Measurements from ENCODE around the gene UGT1A8. TPM values are rescaled to one million over a fixed set of nuclear protein-coding genes. Genes with fewer than 3 reads are reported as not detected.
"Not testable (repeated sequence)": the region's sequence is repeated elsewhere in the genome, so short reads cannot be mapped to it uniquely, and the experiment has no call there.

The UGT1A8 gene
- total and polyA plus RNA-seq, 3 experiments from 2014 or later, result not detected

- H3K27ac Mint-ChIP-seq, result peak overlapping the region in 1 of 8 donors; percentile 59
- ChIA-PET POLR2A (no interaction called here), CTCF (no interaction called here)
- Histone ChIP-seq H3K9me3 (ENCODE audit: low read length) (no peaks in the 10 kb centered on the region), H3K36me3 (ENCODE audit: insufficient read depth, low read length) (no peaks in the 10 kb centered on the region), H3K4me1 (ENCODE audit: insufficient read depth, low read length) (no peaks in the 10 kb centered on the region), H3K27ac (ENCODE audit: low read depth, low read length) (no peak overlapping the region), H3K4me3 (ENCODE audit: low read length) (no peak overlapping the region), H3K27me3 (ENCODE audit: insufficient read depth, low read length, poor library complexity, severe bottlenecking) (no peaks in the 10 kb centered on the region)
- H3K4me3 Mint-ChIP-seq, result no peak overlapping the region
- no peaks in the 10 kb centered on the region for H3K36me3 Mint-ChIP-seq
- DNase-seq, result no peak
- H3K4me1 Mint-ChIP-seq, result no peaks in the 10 kb centered on the region
- peaks cover 11 to 44% of the 10 kb centered on the region in 2 donors for H3K27me3 Mint-ChIP-seq
- H3K9me3 Mint-ChIP-seq, result no peaks in the 10 kb centered on the region
Measured at GRCh38 chr2:233691443-233692433, 74.3 kb downstream of the UGT1A8 start.

GRCh38 chr2:233692648-233693047, 75.2 kb downstream of the UGT1A8 start, which contains the start of gene UGT1A6:
TSS of gene UGT1A6 (plus strand) at chr2:233692890. CDS start at chr2:233693005, 115 bp downstream.
- Mint-ChIP-seq H3K4me1 (no peaks in the 10 kb centered on the region), H3K27me3 (peaks cover 10 to 47% of the 10 kb centered on the region in 2 donors), H3K9me3 (no peaks in the 10 kb centered on the region), H3K4me3 (no peak within 1 kb of the TSS), H3K27ac (peak within 1 kb of the TSS in 1 of 8 donors; percentile 8), H3K36me3 (no peaks in the 10 kb centered on the region)
- no peak within 1 kb of the TSS for H3K27ac ChIP-seq (ENCODE audit: low read depth, low read length)
- H3K27me3 ChIP-seq (ENCODE audit: insufficient read depth, low read length, poor library complexity, severe bottlenecking), result no peaks in the 10 kb centered on the region
- no peaks in the 10 kb centered on the region for H3K9me3 ChIP-seq (ENCODE audit: low read length)
- CTCF ChIA-PET, result no interaction called here
- no peak within 1 kb of the TSS for H3K4me3 ChIP-seq (ENCODE audit: low read length)
- POLR2A ChIA-PET, result no interaction called here
- H3K36me3 ChIP-seq (ENCODE audit: insufficient read depth, low read length), result no peaks in the 10 kb centered on the region
- no peaks in the 10 kb centered on the region for H3K4me1 ChIP-seq (ENCODE audit: insufficient read depth, low read length)
- no peak for DNase-seq

- H3K27me3 Mint-ChIP-seq, result peaks cover 11 to 45% of the 10 kb centered on the region in 2 donors
- ChIA-PET POLR2A (no interaction called here), CTCF (no interaction called here)
- H3K27ac Mint-ChIP-seq, result no peak overlapping the region
- Histone ChIP-seq H3K27me3 (ENCODE audit: insufficient read depth, low read length, poor library complexity, severe bottlenecking) (no peaks in the 10 kb centered on the region), H3K4me1 (ENCODE audit: insufficient read depth, low read length) (no peaks in the 10 kb centered on the region), H3K36me3 (ENCODE audit: insufficient read depth, low read length) (no peaks in the 10 kb centered on the region), H3K27ac (ENCODE audit: low read depth, low read length) (no peak overlapping the region), H3K4me3 (ENCODE audit: low read length) (no peak overlapping the region), H3K9me3 (ENCODE audit: low read length) (no peaks in the 10 kb centered on the region)
- no peaks in the 10 kb centered on the region for H3K9me3 Mint-ChIP-seq
- H3K36me3 Mint-ChIP-seq, result no peaks in the 10 kb centered on the region
- DNase-seq, result no peak
- H3K4me1 Mint-ChIP-seq, result no peaks in the 10 kb centered on the region
- no peak overlapping the region for H3K4me3 Mint-ChIP-seq
Measured at GRCh38 chr2:233693963-233694362, 76.5 kb downstream of the UGT1A8 start.

GRCh38 chr2:233698740-233699139, 81.3 kb downstream of the UGT1A8 start:
- Mint-ChIP-seq H3K27ac (no peak overlapping the region), H3K9me3 (no peaks in the 10 kb centered on the region), H3K36me3 (no peaks in the 10 kb centered on the region), H3K4me1 (no peaks in the 10 kb centered on the region), H3K4me3 (no peak overlapping the region), H3K27me3 (peaks cover 7 to 26% of the 10 kb centered on the region in 2 donors)
- no peak overlapping the region for H3K27ac ChIP-seq (ENCODE audit: low read depth, low read length)
- H3K36me3 ChIP-seq (ENCODE audit: insufficient read depth, low read length), result no peaks in the 10 kb centered on the region
- H3K27me3 ChIP-seq (ENCODE audit: insufficient read depth, low read length, poor library complexity, severe bottlenecking), result no peaks in the 10 kb centered on the region
- no peaks in the 10 kb centered on the region for H3K4me1 ChIP-seq (ENCODE audit: insufficient read depth, low read length)
- H3K9me3 ChIP-seq (ENCODE audit: low read length), result no peaks in the 10 kb centered on the region
- ChIA-PET CTCF (no interaction called here), POLR2A (no interaction called here)
- no peak for DNase-seq
- H3K4me3 ChIP-seq (ENCODE audit: low read length), result no peak overlapping the region

GRCh38 chr2:233699424-233700027, 82.1 kb downstream of the UGT1A8 start:
- Histone ChIP-seq H3K36me3 (ENCODE audit: insufficient read depth, low read length) (no peaks in the 10 kb centered on the region), H3K9me3 (ENCODE audit: low read length) (no peaks in the 10 kb centered on the region), H3K4me1 (ENCODE audit: insufficient read depth, low read length) (no peaks in the 10 kb centered on the region), H3K27ac (ENCODE audit: low read depth, low read length) (peak overlapping the region; percentile 2), H3K4me3 (ENCODE audit: low read length) (no peak overlapping the region), H3K27me3 (ENCODE audit: insufficient read depth, low read length, poor library complexity, severe bottlenecking) (no peaks in the 10 kb centered on the region)
- peaks cover 0 to 6% (median 4%) of the 10 kb centered on the region in 5 donors for H3K9me3 Mint-ChIP-seq
- DNase-seq, result no peak
- ChIA-PET POLR2A (no interaction called here), CTCF (no interaction called here)
- H3K27me3 Mint-ChIP-seq, result peaks cover 7 to 24% of the 10 kb centered on the region in 2 donors
- no peaks in the 10 kb centered on the region for H3K4me1 Mint-ChIP-seq
- no peak overlapping the region for H3K4me3 Mint-ChIP-seq
- no peak overlapping the region for H3K27ac Mint-ChIP-seq
- peaks cover 0 to 2% (median 0%) of the 10 kb centered on the region in 3 donors for H3K36me3 Mint-ChIP-seq

- no peaks in the 10 kb centered on the region for H3K4me1 ChIP-seq (ENCODE audit: insufficient read depth, low read length)
- peak overlapping the region; percentile 2 for H3K27ac ChIP-seq (ENCODE audit: low read depth, low read length)
- Mint-ChIP-seq H3K27ac (no peak overlapping the region), H3K9me3 (peaks cover 0 to 6% (median 4%) of the 10 kb centered on the region in 5 donors), H3K27me3 (peaks cover 12 to 25% of the 10 kb centered on the region in 2 donors), H3K4me1 (no peaks in the 10 kb centered on the region), H3K4me3 (no peak overlapping the region), H3K36me3 (peaks cover 0 to 2% (median 0%) of the 10 kb centered on the region in 3 donors)
- ChIA-PET CTCF (no interaction called here), POLR2A (no interaction called here)
- H3K27me3 ChIP-seq (ENCODE audit: insufficient read depth, low read length, poor library complexity, severe bottlenecking), result no peaks in the 10 kb centered on the region
- H3K36me3 ChIP-seq (ENCODE audit: insufficient read depth, low read length), result no peaks in the 10 kb centered on the region
- H3K4me3 ChIP-seq (ENCODE audit: low read length), result no peak overlapping the region
- no peaks in the 10 kb centered on the region for H3K9me3 ChIP-seq (ENCODE audit: low read length)
- no peak for DNase-seq
Measured at GRCh38 chr2:233700028-233700635, 82.7 kb downstream of the UGT1A8 start.

GRCh38 chr2:233700842-233701241, 83.4 kb downstream of the UGT1A8 start:
- POLR2A ChIA-PET; H3K36me3 ChIP-seq (ENCODE audit: insufficient read depth, low read length); DNase-seq; H3K4me3 Mint-ChIP-seq; H3K27me3 ChIP-seq (ENCODE audit: insufficient read depth, low read length, poor library complexity, severe bottlenecking); H3K4me3 ChIP-seq (ENCODE audit: low read length); H3K36me3 Mint-ChIP-seq; H3K27ac ChIP-seq (ENCODE audit: low read depth, low read length); H3K4me1 Mint-ChIP-seq; CTCF ChIA-PET; H3K9me3 Mint-ChIP-seq; H3K4me1 ChIP-seq (ENCODE audit: insufficient read depth, low read length); H3K9me3 ChIP-seq (ENCODE audit: low read length); H3K27ac Mint-ChIP-seq: not testable (repeated sequence)
- peaks cover 15 to 30% of the 10 kb centered on the region in 2 donors for H3K27me3 Mint-ChIP-seq

GRCh38 chr2:233702238-233702637, 84.8 kb downstream of the UGT1A8 start:
- peaks cover 0 to 2% (median 0%) of the 10 kb centered on the region in 3 donors for H3K36me3 Mint-ChIP-seq
- peaks cover 0 to 6% (median 4%) of the 10 kb centered on the region in 5 donors for H3K9me3 Mint-ChIP-seq
- no peak overlapping the region for H3K4me3 ChIP-seq (ENCODE audit: low read length)
- H3K27ac ChIP-seq (ENCODE audit: low read depth, low read length), result no peak overlapping the region
- H3K36me3 ChIP-seq (ENCODE audit: insufficient read depth, low read length), result no peaks in the 10 kb centered on the region
- H3K27me3 ChIP-seq (ENCODE audit: insufficient read depth, low read length, poor library complexity, severe bottlenecking), result no peaks in the 10 kb centered on the region
- H3K9me3 ChIP-seq (ENCODE audit: low read length), result no peaks in the 10 kb centered on the region
- DNase-seq, result no peak
- H3K27me3 Mint-ChIP-seq, result peaks cover 17 to 29% of the 10 kb centered on the region in 2 donors
- H3K4me1 Mint-ChIP-seq, result no peaks in the 10 kb centered on the region
- ChIA-PET POLR2A (no interaction called here), CTCF (no interaction called here)
- no peak overlapping the region for H3K4me3 Mint-ChIP-seq
- no peak overlapping the region for H3K27ac Mint-ChIP-seq
- no peaks in the 10 kb centered on the region for H3K4me1 ChIP-seq (ENCODE audit: insufficient read depth, low read length)
